NB4 (cell line): ENCODE data around the gene NDUFA13.
A peak's percentile ranks its signal among the peaks of the same experiment; 100 is the strongest.

Experiments
- DNase-seq: peaks from one replicate; pipeline ENCODE4 v3.0.0; 2010; ENCODE audit warnings: low read depth
- H3K4me3 ChIP-seq: one replicate; pipeline ENCODE4 v1.5.1; 2011; ENCODE audit warnings: mild to moderate bottlenecking, low read depth, low read length, moderate library complexity
- CTCF ChIP-seq: IDR thresholded peaks from one replicate; pipeline ENCODE4 v1.5.1; 2012; ENCODE audit warnings: low read depth, low read length
- MAX ChIP-seq: IDR thresholded peaks from 2 replicates; pipeline ENCODE4 v1.6.1; 2011; ENCODE audit warnings: low read depth, low read length
- MYC ChIP-seq: IDR thresholded peaks from 2 replicates; pipeline ENCODE4 v1.6.1; 2011; ENCODE audit warnings: low read depth, low read length
- POLR2A ChIP-seq: IDR thresholded peaks from 2 replicates; pipeline ENCODE4 v1.6.1; 2011; ENCODE audit warnings: mild to moderate bottlenecking; ENCODE audit not compliant: insufficient read length; ENCODE audit errors: extremely low read depth

NDUFA13 gene

GRCh38 chr19:19517235-19517619, 1.2 kb downstream of the NDUFA13 start:
- TF ChIP-seq MAX (no peak), POLR2A (no peak), CTCF (no peak), MYC (no peak)
- DNase-seq, result no peak
- peak overlapping the region; percentile 83 for H3K4me3 ChIP-seq

- no peak for TF ChIP-seq MAX
- TF ChIP-seq CTCF, result no peak
- TF ChIP-seq POLR2A, result no peak
- TF ChIP-seq MYC, result no peak
- no peak overlapping the region for H3K4me3 ChIP-seq
These were observed 5.0 kb downstream of the NDUFA13 start for GRCh38 chr19:19520989-19521388.

GRCh38 chr19:19523177-19523576, 7.2 kb downstream of the NDUFA13 start:
- no peak overlapping the region for H3K4me3 ChIP-seq
- no peak for DNase-seq
- TF ChIP-seq MYC (no peak), MAX (no peak)

More at GRCh38 chr19:19520989-19521388, 5.0 kb downstream of the NDUFA13 start:
- DNase-seq, result no peak

- no peak for DNase-seq
- TF ChIP-seq CTCF (no peak), MYC (no peak), MAX (no peak), POLR2A (no peak)
- no peak overlapping the region for H3K4me3 ChIP-seq
These were observed 8.0 kb downstream of the NDUFA13 start for GRCh38 chr19:19524053-19524452.

- no peak for DNase-seq
- H3K4me3 ChIP-seq, result no peak overlapping the region
- no peak for TF ChIP-seq POLR2A
- no peak for TF ChIP-seq MYC
- TF ChIP-seq CTCF, result no peak
- TF ChIP-seq MAX, result no peak
These were observed 9.8 kb downstream of the NDUFA13 start for GRCh38 chr19:19525611-19526380.

GRCh38 chr19:19526581-19527370, 10.8 kb downstream of the NDUFA13 start:
- H3K4me3 ChIP-seq, result no peak overlapping the region
- no peak for TF ChIP-seq MAX
- TF ChIP-seq MYC, result no peak
- no peak for TF ChIP-seq CTCF
- TF ChIP-seq POLR2A, result no peak
- DNase-seq, result peak; percentile 47
